Mesenchymal stem cell (in vitro differentiated cells and primary cell): Measurements from ENCODE around the gene RASA4.
"Not testable (repeated sequence)": the region's sequence is repeated elsewhere in the genome, so short reads cannot be mapped to it uniquely, and the experiment has no call there.

Experiments
- DNase-seq: peaks from one replicate; pipeline ENCODE4 v3.0.0-alpha.2; 2013
- H2AFZ ChIP-seq: one replicate; pipeline ENCODE4 v1.6.1; 2013; ENCODE audit warnings: low read depth, mild to moderate bottlenecking, control low read depth, inconsistent platforms, low read length, moderate library complexity
- H2AK5ac ChIP-seq: 2 replicates; pipeline ENCODE4 v1.6.1; 2013; ENCODE audit warnings: low read length, moderate library complexity, mild to moderate bottlenecking, inconsistent platforms; ENCODE audit not compliant: severe bottlenecking
- H2BK120ac ChIP-seq: one replicate; pipeline ENCODE4 v1.6.1; 2013; ENCODE audit warnings: low read depth, mild to moderate bottlenecking, inconsistent platforms, low read length, moderate library complexity
- H2BK12ac ChIP-seq, 2 experiments: one replicate each; pipeline ENCODE4 v1.6.1; 2013; ENCODE audit warnings: inconsistent platforms in 2 of 2, low read length in 2 of 2, mild to moderate bottlenecking in 2 of 2, moderate library complexity in 2 of 2, control low read depth in 1 of 2
- H2BK15ac ChIP-seq: one replicate; pipeline ENCODE4 v1.6.1; 2013; ENCODE audit warnings: mild to moderate bottlenecking, low read depth, inconsistent platforms; ENCODE audit not compliant: poor library complexity, severe bottlenecking
- H2BK5ac ChIP-seq: 2 replicates; pipeline ENCODE4 v1.6.1; 2013; ENCODE audit warnings: low read depth, mild to moderate bottlenecking, low read length, control low read depth, inconsistent platforms; ENCODE audit not compliant: poor library complexity, severe bottlenecking
- H3K14ac ChIP-seq, 2 experiments: one replicate each; pipeline ENCODE4 v1.6.1; 2013; ENCODE audit warnings: inconsistent platforms in 2 of 2, low read length in 2 of 2, control low read depth in 1 of 2, mild to moderate bottlenecking in 1 of 2, moderate library complexity in 1 of 2
- H3K18ac ChIP-seq, 2 experiments: one replicate each; pipeline ENCODE4 v1.6.1; 2013; ENCODE audit warnings: inconsistent platforms in 2 of 2, low read length in 2 of 2, control low read depth in 1 of 2, low read depth in 1 of 2, mild to moderate bottlenecking in 1 of 2
- H3K23ac ChIP-seq, 2 experiments: one replicate each; pipeline ENCODE4 v1.6.1; 2013; ENCODE audit warnings: inconsistent platforms in 2 of 2, low read length in 2 of 2, mild to moderate bottlenecking in 2 of 2, moderate library complexity in 2 of 2, control low read depth in 1 of 2
- H3K27ac ChIP-seq: 2 replicates; pipeline ENCODE4 v1.5.1; 2013; ENCODE audit warnings: mild to moderate bottlenecking, moderate library complexity, low read length, control low read depth, inconsistent platforms; ENCODE audit not compliant: poor library complexity, severe bottlenecking
- H3K27me3 ChIP-seq, 2 experiments: 2 replicates each; pipeline versions ENCODE4 v1.6.1 to v1.7.0; 2013; ENCODE audit warnings: low read length in 2 of 2, mild to moderate bottlenecking in 2 of 2, moderate library complexity in 2 of 2, control low read depth in 1 of 2, inconsistent platforms in 1 of 2; ENCODE audit not compliant: control insufficient read depth in 1 of 2, insufficient read depth in 1 of 2
- H3K36me3 ChIP-seq, 2 experiments: 2 replicates each; pipeline versions ENCODE4 v1.6.1 to v1.7.0; 2013; ENCODE audit warnings: low read length in 2 of 2, control low read depth in 1 of 2, inconsistent platforms in 1 of 2, low read depth in 1 of 2, mild to moderate bottlenecking in 1 of 2; ENCODE audit not compliant: insufficient read depth in 2 of 2, control insufficient read depth in 1 of 2
- H3K4ac ChIP-seq, 2 experiments: one replicate each; pipeline ENCODE4 v1.6.1; 2013; ENCODE audit warnings: inconsistent platforms in 2 of 2, low read length in 2 of 2, mild to moderate bottlenecking in 2 of 2, moderate library complexity in 2 of 2, control low read depth in 1 of 2, low read depth in 1 of 2
- H3K4me1 ChIP-seq: 2 replicates; pipeline ENCODE4 v1.6.1; 2013; ENCODE audit warnings: low read depth, low read length, control low read depth; ENCODE audit not compliant: control insufficient read depth, insufficient read depth
- H3K4me2 ChIP-seq: 2 replicates; pipeline ENCODE4 v1.6.1; 2013; ENCODE audit warnings: low read length, mild to moderate bottlenecking, inconsistent platforms; ENCODE audit not compliant: poor library complexity, severe bottlenecking
- H3K4me3 ChIP-seq, 2 experiments: 2 replicates each; pipeline versions ENCODE4 v1.5.1 to v1.7.0; 2013; ENCODE audit warnings: low read length in 2 of 2, mild to moderate bottlenecking in 2 of 2, control low read depth in 1 of 2, low read depth in 1 of 2; ENCODE audit not compliant: insufficient read depth in 1 of 2
- H3K79me1 ChIP-seq: replicated peaks from 2 replicates; pipeline ENCODE4 v1.6.1; 2013; ENCODE audit warnings: mild to moderate bottlenecking, control low read depth, low read length, inconsistent platforms; ENCODE audit not compliant: poor library complexity, severe bottlenecking
- H3K9ac ChIP-seq: 2 replicates; pipeline ENCODE4 v1.7.0; 2013; ENCODE audit warnings: mild to moderate bottlenecking, low read length, moderate library complexity
- H3K9me3 ChIP-seq: 2 replicates; pipeline ENCODE4 v1.7.0; 2013; ENCODE audit warnings: mild to moderate bottlenecking, low read length; ENCODE audit not compliant: control insufficient read depth
- H4K8ac ChIP-seq: one replicate; pipeline ENCODE4 v1.6.1; 2013; ENCODE audit warnings: inconsistent platforms, mild to moderate bottlenecking, low read length, moderate library complexity
- H4K91ac ChIP-seq: one replicate; pipeline ENCODE4 v1.6.1; 2013; ENCODE audit warnings: mild to moderate bottlenecking, low read length, inconsistent platforms
- WGBS: methylation state at CpG from one replicate; pipeline ENCODE4 v1.1.7; 2013; ENCODE audit warnings: mixed read lengths; 5-methylcytosine and 5-hydroxymethylcytosine counted together

Gene RASA4

DNA sequence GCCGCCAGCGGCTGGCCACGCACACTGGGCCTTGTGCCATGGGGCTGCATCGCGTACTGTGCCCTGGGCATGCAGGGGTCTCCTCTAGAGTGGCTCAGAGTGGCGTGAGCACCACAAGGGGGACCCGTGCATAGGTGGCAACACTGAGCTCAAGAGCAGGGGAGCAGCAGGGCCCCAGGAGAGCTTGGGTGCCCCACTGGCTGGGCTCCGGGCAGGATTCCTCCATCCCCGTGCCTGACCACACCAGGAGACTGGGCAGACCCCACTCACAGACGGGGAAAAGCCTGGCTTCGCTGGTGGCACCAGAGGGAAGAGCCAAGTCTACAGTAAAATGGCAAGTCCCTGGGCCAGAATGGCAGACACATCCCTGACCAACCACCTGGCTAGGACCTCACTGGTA is 47.9 kb downstream of the RASA4 start:
- H2AFZ ChIP-seq, H2BK12ac ChIP-seq, H4K8ac ChIP-seq, H2BK15ac ChIP-seq, H3K9ac ChIP-seq, H3K14ac ChIP-seq, H3K4me2 ChIP-seq, H2BK5ac ChIP-seq, H3K27me3 ChIP-seq, H3K79me1 ChIP-seq, H3K4ac ChIP-seq, H2BK120ac ChIP-seq, H3K4me1 ChIP-seq, H3K9me3 ChIP-seq, H4K91ac ChIP-seq, H3K18ac ChIP-seq, H3K27ac ChIP-seq, H2AK5ac ChIP-seq, H3K4me3 ChIP-seq, H3K23ac ChIP-seq, H3K36me3 ChIP-seq, DNase-seq: not testable (repeated sequence)
- no CpG with 5 or more reads among the region's 11 CpGs for WGBS

DNA sequence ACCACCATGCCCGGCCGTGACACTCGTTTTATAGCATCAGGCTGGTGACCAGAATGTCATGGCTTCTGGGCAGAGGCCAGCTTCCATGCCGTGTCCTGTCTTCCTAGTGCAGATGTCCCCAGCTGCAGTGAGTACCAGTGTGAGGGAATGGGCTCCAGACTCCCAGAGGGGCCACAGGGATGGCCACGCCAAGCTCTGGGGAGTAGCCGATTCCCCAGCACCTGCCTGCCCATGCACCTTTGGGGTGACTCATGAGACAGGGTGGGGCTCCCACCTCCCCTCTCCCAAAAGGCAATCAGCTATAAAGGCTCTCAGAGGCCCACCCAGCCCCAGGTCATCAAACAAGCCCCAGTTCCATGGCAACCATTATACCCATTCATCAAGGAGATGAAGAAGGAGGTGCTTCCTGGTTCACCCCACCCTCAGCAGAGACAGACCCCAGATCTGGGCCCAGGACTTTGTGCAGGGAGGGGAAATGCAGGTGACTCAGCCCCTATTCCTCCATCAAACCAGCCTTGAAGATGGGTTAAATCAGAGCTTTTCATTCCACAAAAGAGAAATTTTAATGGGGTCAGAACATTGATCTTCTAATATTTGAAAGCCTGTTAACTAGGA is 65.6 kb downstream of the RASA4 start, which contains the start of gene SPDYE2:
Gene SPDYE2, plus strand, starts transcription at position 419 of the 615 bp plus-strand sequence. CDS start 2,030 bp downstream, outside the sequence.
- H2BK120ac ChIP-seq, H3K9me3 ChIP-seq, H2AFZ ChIP-seq, H3K14ac ChIP-seq, DNase-seq, H3K4me1 ChIP-seq, H3K36me3 ChIP-seq, H2BK15ac ChIP-seq, H3K4ac ChIP-seq, H3K18ac ChIP-seq, H2AK5ac ChIP-seq, H4K8ac ChIP-seq, H3K79me1 ChIP-seq, H3K9ac ChIP-seq, H3K27ac ChIP-seq, H2BK12ac ChIP-seq, H3K23ac ChIP-seq, H4K91ac ChIP-seq, H3K4me3 ChIP-seq, H3K27me3 ChIP-seq, H2BK5ac ChIP-seq, H3K4me2 ChIP-seq: not testable (repeated sequence)
- no CpG with 5 or more reads among the region's 6 CpGs for WGBS

DNA sequence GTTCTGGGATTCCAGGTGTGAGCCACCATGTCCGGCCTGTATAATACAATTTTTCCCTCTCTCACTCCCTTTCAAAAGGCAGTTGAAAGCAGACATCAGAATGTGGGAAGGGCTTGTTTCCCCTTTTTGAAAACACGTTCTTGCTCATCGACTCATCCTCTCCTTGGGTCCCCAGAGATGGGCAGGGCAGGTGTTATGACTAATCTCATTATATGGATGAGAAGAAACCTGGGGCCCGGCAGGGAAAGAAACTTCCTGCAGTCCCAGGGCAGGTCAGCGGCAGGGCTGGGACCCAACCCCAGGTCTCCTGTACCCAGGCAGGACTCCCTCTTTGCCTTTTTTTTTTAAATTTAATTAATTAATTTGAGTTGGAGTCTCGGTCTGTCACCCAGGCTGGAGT is 70.2 kb downstream of the RASA4 start:
- not testable (repeated sequence) for H2AFZ ChIP-seq, H3K4me2 ChIP-seq, H3K4me1 ChIP-seq, H3K79me1 ChIP-seq, H3K18ac ChIP-seq, DNase-seq, H2BK12ac ChIP-seq, H3K4me3 ChIP-seq, H4K8ac ChIP-seq, H3K27ac ChIP-seq, H2AK5ac ChIP-seq, H2BK120ac ChIP-seq, H2BK5ac ChIP-seq, H2BK15ac ChIP-seq, H3K36me3 ChIP-seq, H3K14ac ChIP-seq, H3K4ac ChIP-seq, H4K91ac ChIP-seq, H3K23ac ChIP-seq, H3K9ac ChIP-seq, H3K9me3 ChIP-seq, H3K27me3 ChIP-seq
- no CpG with 5 or more reads among the region's 6 CpGs for WGBS

DNA sequence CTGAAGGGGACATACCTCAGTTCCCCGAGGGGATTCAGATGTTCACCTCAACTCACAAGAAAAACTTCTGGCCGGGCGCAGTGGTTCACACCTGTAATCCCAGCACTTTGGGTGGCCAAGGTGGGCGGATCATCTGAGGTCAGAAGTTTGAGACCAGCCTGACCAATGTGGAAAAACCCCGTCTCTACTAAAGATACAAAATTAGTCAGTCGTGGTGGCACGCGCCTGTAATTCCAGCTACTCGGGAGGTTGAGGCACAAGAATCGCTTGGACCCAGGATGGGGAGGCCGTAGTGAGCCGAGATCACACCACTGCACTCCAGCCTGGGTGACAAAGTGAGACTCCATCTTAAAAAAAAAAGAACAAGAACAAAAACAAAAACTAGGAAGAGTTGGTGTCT is 71.3 kb downstream of the RASA4 start:
- H3K18ac ChIP-seq, H4K8ac ChIP-seq, H3K4me2 ChIP-seq, H2BK120ac ChIP-seq, H3K4me1 ChIP-seq, H3K4ac ChIP-seq, H3K9me3 ChIP-seq, H3K9ac ChIP-seq, H2AK5ac ChIP-seq, H3K23ac ChIP-seq, H2AFZ ChIP-seq, H2BK12ac ChIP-seq, DNase-seq, H3K4me3 ChIP-seq, H2BK5ac ChIP-seq, H3K36me3 ChIP-seq, H3K27me3 ChIP-seq, H3K27ac ChIP-seq, H3K14ac ChIP-seq, H4K91ac ChIP-seq, H2BK15ac ChIP-seq, H3K79me1 ChIP-seq: not testable (repeated sequence)
- WGBS: 100% methylated on average over 2 of the region's 12 CpGs
